ENCODE data around the gene LRRC28.

Gene LRRC28

DNA sequence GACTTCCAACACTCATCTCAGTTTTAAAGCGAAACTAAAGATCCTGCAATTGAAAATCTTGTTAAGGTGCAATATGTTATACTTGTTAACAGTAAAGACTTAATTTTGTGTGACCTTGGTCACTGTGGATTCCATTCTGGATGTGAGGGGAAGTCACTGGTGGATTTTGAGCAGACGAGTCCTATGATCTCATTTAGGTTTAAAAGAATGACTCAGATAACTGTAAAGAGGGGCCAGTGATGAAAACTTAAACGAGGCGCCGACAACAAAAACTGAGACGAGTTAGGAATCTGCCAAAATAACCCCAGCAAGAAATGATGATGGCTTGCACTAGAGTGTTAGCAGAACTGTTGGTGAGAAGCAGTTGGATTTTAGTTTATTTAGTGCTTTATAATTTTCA lies 56.5 kb downstream of the LRRC28 start:
- DNase-seq: peak; percentile 68

DNA sequence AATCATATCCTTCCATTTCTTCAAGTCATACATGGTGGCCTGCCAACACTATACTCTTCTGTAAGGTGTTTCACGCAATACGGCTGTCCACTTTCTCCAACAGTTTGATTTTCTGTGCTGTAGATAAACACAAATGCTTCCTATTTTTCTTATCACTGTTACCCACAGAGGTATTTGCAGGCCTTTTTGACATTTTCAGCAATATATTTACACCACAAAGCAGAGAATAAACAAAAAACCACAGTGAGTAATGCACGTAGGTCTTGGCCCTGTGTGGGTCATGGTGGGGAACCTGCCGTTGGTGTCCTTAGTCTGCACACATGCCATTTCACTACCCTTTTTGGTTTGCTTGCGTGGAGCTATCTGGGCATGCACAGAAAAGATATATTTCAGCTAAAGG lies 59.5 kb downstream of the LRRC28 start:
- no peak for DNase-seq

DNA sequence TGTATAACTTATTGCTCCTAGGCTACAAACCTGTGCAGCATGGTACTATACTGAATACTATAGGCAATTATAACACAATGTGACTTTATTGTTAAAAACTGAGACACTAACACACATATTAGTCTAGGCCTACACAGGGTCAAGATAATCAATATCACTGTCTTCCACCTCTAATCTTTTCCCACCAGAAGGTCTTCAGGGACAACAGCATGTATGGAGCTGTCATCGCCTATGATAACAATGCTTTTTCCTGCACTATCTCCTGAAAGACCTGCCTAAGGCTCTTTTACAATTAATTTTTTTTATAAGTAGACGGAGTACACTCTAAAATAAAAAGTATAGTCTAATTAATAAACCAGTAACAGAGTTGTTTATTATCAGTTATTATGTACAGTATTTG lies 60.9 kb downstream of the LRRC28 start:
- DNase-seq: no peak

DNA sequence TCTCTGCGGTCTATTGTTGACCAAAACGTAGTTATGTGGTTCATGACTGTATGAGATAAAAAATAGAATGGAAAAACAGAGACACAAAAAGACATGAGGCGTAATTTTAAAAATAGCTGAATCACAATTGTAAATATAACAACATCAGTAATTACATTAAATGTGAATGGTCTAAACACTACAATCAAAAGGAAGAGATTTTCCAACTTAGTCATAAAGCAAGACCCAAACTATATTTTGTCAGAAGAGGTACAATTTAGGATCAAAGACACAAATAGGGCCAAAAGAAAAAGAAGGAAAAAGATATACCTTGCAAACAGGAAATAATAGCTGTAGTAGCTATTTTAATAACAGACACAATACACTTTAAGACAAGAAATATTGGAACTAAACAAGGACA lies 61.5 kb downstream of the LRRC28 start:
- DNase-seq: no peak

DNA sequence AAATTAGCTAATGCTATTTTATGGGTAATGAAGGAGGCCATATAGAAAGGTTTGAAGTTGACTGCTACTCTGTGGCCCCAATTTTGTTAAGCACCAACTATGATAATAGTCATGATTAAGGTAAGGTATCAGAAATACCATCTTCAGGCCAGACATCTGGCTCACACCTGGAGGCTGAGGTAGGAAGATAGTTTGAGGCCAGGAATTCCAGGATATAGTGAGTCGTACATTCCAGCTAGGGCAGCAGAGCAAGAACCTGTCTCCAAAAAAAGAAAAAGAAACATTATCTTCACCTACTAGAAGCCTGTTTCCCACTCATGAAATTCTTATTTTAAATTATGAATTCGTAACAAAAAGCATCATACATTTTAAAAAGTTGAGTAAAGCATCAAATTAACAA lies 64.4 kb downstream of the LRRC28 start:
- DNase-seq: no peak

DNA sequence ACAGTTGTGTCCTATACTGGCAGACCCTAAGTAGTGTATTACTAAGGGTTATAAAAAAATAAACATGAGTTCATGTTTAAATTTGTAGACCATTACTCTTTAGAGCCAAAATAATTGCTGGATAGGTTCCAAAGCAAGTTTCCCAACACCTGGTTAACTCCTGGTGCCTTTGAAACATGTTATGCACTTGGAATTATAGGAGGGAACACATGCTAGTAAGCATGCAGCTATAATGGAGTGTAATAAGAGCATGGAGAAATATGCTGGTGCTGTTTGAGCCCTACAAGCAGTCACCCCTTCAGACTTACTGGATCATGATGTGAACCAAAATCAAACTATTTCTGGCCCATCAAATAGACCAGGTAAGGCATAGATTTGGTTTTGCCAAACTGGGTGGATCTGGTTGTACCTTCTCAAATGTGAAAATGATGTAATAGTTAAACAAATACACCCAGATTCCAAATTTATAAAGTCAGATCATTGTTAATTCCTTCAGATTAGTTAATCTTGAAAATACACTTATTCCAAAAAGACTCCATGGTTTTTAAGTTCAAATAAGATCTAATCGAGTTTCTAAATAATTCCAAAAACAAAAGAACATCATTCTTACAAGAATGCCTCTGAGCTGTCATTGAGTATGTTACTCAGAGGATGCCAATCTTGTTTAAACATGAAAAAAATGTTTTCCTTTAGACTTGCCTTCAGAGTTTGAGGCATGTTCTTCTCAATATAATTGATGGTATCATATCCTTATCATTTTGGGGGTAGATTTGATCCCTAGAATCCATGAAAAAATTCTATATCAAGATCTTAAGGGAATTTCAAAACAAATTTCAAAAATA lies 69.3 kb downstream of the LRRC28 start:
- no peak for DNase-seq

DNA sequence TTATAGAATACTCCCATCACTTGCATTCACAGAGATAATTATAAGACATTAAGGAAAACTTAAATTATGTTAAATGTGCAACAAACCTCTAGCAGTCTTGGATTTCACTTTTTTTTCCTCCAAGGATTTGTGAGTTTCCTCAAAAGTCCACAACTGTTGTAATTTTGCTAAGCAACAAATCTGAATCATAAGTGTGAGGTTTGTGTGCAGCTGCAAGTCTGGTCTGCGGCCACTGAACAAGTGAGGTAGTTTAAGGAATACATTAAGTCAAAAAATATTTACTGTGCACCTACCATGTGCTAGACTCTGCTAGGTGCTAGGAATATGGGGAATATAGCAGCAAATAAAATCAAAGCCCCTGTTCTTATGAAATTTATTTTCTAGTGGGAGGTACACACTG lies 70.2 kb downstream of the LRRC28 start:
- DNase-seq: no peak

DNA sequence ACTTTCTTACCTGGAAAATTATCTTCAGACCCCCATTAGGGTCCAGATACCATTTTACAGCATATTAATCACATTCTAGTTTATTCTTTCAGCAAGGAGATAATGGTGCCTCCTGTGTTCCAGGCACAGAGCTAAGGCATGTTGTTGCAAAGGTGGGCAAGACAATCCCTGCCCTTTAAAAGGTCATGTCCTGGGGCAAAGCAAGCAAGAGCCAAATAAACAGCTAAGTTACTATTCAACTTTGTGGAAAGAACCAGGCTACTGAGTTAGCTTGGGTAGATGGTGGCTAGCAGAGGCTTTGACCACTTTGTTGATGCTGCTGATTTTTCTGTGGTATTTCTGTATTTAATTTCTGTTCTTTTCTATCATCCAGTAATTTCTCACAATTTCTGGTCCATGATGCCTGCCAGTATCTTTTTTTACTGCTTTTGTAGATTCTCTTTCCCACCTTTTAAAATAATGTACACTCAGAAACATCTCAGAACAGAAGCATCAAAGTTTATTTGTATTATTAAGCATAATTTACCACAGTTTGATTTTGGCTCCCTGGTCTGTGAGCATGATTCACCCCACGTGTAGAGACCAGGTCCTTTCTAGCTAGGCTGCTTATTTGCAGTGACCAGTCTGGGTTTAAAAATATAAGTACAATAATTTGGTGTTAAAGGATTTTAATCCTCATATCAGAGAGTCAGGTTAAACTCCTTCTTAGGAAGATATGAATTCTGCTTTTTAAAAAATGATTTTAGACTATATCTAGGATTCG lies 71.5 kb downstream of the LRRC28 start:
- DNase-seq: no peak

DNA sequence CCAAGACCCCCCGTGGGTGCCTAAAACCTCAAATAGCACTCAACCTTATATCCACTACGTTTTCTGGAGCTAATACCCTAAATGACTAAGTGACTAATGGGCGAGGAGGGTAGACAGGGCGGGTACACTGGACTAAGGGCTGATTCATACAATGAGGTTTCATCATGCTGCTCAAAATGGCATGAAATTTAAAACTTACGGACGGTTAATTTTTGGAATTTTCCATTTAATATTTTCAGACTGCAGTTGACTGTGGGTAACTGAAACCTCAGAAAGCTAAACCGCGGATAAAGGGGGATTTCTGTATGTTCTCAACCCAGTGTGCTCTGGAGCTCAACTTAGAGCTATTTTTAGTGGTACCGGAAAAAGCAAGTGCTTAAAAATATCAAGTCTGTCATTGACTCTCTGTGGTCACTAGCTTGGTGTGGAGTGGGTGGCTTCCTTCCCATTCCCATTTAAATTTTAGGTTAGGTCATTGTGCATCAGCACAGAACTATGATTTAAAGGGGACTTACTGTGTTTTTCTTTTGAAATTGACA lies 72.9 kb downstream of the LRRC28 start:
- DNase-seq: no peak

DNA sequence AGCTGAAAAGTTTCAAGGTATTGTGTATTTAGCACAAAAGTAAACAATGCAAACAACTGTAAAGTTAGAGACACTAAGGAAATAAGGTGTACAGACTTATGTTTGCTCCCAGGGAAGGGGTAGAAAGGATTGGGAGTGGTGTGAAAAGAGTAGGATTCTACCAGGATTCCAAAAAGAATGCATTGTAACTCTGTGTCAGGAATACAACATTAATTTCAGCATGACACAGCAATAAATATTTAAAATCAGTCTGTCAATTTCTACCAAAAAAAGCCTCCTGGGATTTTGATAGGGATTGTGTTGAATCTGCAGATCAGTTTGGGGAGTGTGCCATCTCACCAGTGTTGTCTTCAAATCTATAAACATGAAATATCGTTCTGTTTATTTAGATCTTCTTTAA lies 73.4 kb downstream of the LRRC28 start:
- DNase-seq: no peak

DNA sequence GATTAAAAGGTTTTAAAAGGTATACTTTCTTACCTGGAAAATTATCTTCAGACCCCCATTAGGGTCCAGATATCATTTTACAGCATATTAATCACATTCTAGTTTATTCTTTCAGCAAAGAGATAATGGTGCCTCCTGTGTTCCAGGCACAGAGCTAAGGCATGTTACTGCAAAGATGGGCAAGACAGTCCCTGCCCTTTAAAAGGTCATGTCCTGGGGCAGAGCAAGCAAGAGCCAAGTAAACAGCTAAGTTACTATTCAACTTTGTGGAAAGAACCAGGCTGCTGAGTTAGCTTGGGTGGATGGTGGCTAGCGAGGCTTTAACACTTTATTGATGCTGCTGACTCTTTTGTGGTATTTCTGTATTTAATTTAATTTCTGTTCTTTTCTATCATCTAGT lies 75.0 kb downstream of the LRRC28 start:
- no peak for DNase-seq

DNA sequence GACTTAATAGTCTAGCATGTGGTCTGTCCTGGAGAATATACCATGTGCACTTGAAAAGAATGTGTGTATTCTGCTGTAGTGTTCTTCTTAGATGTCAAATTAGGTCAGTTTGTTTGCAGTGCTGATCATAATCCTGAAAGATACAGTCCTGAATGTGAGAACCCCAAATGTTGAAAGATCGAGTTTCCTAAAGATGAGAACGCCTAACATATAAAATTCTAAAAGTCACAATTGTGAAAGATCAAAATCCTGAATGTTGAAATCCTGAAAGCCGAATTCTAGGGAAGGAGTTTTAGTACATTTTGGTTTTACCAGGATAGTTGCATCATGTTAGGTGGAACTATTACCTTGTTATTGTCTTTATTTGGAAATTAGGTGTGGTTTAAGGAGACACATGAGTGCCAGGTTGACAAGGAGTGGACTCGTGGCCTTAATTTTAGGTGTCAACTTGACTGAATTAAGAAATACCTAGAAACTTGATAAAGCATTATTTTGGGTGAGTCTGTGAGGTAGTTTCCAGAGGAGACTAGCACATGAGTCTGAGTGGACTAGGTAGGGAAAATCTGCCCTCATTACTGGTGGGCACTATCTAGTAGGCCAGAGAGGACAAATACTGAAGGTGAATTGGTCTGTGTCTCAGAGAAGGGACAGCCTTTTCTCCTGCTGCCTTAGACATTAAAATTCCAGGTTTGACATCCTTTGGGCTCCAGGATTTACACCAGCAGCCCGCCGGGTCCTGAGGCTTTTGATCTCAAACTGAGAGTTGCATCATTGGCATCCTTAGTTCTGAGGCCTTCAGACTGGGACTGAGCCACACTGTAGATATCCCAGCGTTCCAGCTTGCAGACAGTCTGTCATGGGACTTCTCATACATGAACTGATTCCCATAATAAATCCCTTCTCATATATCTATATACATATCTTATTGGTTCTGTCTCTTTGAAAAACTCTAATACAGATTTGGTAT lies 77.1 kb downstream of the LRRC28 start:
- DNase-seq: no peak

DNA sequence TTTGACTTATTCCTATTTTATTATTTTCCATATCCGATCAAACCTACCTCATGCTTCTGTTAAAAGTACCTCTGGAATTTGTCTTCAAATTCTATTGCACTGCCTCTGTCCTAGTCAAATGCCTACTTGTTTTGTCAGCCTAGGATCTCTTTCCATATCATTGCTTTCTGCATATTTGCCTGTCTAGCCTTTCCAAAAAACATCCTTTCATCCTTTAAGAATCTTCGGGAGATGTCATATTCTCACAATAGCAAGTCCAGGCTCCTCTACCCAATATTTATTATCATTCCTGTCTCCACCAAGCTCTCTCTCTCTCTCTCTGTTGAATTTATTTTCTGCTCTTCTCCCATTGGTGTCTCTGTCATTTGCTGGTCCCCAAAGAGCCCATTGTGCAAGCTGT lies 80.1 kb downstream of the LRRC28 start:
- DNase-seq: no peak

DNA sequence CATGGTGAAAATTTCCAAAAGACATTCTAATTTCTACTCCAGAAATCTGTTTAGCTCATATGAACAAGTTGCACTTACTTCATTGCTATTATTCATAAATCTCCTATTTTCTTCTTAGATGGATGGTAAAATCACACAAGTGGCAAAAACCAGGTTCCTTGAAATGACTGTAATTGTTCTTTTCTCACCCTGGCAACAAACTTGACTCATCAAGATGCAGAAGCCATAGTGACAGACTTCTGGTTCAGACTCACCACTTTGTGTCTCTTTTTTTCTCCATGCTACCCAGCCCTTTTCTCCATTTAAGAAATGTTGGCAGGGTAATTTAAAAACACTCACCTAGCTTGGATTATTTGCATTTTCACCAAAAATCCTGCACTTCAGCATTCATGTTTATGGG lies 82.1 kb downstream of the LRRC28 start:
- DNase-seq: no peak

DNA sequence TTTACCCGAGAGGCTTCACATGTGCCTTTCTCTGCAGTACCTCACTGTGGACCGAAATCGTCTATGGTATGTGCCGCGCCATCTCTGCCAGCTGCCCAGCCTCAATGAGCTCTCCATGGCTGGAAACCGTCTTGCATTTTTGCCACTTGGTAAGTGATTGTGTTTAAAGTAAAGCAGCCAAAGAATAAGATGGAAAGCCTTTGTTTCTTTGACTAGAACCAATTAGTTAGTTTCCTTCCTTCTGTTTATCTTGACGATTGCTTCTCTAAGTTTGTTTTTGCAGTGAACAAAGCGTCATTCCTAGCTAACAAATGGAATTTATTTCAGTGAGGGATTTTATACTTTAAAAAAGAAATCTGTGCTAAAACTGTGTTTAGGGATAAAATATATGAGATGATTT lies 82.7 kb downstream of the LRRC28 start:
- DNase-seq: no peak

DNA sequence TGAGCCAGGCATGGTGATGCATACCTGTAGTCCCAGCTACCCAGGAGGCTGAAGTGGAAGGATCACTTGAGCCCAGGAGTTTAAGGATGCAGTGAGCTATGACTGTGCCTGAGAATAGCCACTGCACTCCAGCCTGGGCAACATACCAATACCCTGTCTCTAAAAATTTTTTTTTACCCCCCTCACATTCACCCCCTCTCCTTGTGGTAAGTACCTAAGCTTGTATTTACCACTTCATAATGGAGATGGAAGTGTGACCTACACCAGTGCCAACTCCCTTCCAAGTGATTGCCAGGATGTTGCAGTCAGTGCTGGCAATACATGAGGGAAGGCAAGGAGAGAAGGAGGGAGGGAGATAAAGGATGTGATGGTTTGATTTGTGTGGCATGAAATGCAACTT lies 84.2 kb downstream of the LRRC28 start:
- no peak for DNase-seq

DNA sequence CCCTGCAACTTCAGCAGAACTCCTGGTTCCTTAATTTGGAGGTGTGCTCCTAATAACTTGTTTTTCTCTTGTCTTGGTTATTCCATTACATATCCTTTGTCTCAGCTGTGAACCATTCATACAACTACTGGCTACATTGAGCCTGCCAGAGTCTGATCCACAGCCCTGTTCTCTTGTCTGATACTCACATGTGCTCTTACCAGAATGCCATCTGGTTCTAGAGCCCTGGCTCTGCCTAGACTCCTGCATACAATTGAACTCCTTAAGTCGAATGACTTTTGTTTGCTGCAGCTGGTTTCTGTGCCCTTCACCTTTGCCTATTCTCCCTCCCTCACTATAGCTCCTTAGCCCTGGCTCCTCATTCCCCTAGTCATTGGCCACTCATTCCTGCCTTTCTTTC lies 85.5 kb downstream of the LRRC28 start:
- DNase-seq: no peak

DNA sequence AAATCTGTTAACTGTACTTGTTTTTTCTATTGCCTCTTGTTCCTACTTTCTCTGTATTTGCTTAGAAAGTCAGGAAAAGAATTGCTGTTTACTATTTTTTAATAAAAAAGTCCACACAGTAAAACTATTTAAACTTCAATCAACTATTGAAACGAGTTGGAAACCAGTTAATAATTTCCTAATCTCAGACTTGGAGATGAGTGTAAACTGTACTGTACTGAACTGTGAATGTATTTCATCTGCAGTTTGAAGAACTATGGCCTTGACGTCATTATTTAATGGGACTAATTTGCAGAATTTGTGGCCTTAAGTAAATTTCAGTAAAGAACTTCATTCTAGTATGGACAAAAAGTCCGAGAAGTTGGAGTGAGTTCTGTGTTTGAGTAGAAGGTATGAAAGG lies 89.1 kb downstream of the LRRC28 start:
- no peak for DNase-seq

DNA sequence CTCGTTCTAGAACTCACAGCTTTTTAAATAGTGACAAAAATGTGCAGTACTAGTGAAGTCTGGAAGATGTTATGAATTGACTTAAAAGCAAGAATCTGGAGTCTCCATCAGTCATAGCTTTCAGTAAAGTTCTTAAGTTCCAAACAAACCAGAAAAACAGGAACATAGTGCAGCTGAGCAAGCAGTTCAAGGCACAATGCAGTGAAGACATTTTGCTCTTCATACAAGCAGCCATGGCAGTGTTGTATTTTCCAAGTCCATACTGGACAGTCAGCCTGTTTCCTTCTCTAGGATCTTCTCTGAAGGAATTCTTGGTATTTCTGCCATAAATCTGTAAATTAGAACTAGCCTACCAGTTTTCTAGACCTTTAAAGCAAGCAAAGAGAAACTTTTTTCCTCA lies 90.5 kb downstream of the LRRC28 start:
- DNase-seq: no peak

DNA sequence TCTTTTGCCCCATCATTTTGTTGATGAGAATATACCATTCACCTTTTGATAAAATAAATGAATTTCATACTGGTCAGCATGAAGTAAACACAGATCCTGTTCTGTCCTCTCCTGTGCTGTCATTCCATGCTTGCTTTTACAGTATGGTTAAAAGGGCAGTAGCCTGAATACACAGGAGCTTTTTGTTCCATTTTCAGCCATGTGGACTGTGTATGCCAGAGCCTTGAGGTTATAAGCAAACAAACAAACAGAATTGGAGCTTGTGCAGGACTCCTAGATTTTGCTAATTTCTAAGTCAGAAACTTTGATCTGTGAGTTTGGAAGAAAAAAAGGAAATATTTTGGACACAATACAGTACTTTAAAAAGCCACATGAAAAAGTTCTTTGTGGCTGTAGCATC lies 91.9 kb downstream of the LRRC28 start:
- no peak for DNase-seq

DNA sequence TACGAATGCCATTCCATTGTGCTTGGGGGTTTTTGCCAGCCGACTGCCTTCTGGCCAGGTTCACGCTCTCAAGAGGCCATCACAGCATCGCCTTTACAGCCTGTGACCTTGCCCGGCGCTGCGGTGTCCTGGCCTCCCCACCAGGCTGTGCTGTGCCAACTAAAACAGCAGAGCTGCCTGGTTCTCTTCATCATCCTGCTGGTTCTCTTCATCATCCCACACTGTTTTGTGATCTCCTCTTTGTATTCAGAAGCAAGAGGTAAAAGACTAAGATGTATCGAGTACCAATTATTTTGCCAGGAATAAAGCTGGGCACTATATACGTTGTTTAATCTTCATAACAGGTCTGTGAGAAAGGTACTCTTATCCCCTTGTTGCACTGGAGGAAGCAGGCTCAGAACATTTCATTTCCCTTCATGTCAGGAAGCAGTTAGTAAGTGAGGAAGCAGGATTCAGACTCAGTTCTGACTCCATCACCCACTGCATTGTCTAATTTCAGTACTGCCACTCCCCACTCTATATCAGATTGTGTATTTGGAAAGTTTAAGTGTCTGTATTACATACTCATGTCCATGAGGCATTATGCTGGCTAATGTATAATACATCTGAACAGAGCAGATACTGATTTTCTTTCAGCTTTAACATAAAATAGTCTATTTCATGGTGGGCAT lies 92.7 kb downstream of the LRRC28 start:
- DNase-seq: peak; percentile 12

DNA sequence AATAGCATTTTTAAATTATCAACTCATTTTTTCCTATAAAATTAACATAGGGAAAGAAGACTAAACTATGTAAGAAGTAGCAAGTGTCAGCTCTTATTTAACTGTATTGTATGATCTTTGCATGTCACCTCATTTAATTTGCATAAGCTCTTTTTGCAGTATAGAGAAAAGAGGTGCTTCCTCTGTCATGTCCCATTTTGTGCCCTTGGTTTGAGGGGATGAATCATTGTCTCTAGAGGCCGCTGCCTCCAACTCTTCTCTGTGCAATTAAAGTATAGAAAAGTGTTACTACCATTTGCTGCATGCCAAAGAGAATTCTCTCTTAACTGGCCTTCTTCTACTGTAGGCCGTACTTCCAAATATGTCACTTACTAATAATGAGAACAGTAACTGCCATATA lies 93.4 kb downstream of the LRRC28 start:
- no peak for DNase-seq

DNA sequence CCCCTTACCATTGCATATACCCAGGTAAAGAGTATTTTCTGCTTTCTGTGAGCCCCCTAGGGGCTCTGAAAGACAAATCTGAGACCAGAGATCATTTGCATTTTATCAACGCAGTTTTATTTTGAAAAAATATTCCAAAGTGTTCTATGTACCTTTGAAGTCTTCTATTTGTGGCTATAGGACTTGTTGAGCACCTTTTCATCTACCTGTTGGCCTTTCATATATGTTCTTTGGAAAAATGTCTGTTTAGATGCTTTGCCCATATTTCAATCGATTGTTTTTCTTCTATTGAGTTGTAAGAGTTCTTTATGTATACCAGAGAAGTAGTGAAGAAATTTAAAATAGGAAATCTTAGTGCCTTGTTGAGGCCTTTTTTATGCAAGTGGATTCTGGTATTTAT lies 94.0 kb downstream of the LRRC28 start:
- no peak for DNase-seq
